ENCODE data around the gene TMEM108.

Gene TMEM108

DNA sequence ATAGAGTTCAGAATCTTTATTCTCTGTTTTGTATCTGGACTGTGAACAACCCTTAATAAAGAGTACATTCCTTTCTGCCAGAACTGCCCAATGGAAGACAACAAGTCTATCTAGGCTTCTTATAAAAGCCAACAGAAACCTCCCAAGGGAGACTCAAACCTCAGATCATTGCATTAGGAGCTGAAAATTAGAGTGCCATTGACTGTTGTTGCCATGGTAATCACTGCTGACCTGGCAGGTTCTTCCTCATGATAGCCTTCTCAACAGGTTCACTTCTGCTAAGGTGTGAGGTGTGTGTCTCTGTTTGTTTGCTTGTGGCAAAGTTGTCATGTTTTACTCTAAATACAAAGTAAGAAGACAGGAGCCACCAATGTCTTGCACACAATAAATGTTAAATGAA lies 79.2 kb downstream of the TMEM108 start:
- Histone ChIP-seq H3K9me3 (ENCODE audit: control insufficient read depth, low read length) (no peaks in the 10 kb centered on the region), H3K4me1 (ENCODE audit: control insufficient read depth, insufficient read depth, low read length) (no peaks in the 10 kb centered on the region), H3K36me3 (ENCODE audit: control insufficient read depth, insufficient read depth, low read length, severe bottlenecking) (no peaks in the 10 kb centered on the region), H3K4me3 (ENCODE audit: low read length) (no peak overlapping the region), H3K9ac (ENCODE audit: low read length) (no peak overlapping the region), H3K27me3 (replicated peaks; ENCODE audit: control insufficient read depth, insufficient read depth, low read length) (peaks cover 10% of the 10 kb centered on the region)
- no peak for DNase-seq (ENCODE audit: low read depth)

DNA sequence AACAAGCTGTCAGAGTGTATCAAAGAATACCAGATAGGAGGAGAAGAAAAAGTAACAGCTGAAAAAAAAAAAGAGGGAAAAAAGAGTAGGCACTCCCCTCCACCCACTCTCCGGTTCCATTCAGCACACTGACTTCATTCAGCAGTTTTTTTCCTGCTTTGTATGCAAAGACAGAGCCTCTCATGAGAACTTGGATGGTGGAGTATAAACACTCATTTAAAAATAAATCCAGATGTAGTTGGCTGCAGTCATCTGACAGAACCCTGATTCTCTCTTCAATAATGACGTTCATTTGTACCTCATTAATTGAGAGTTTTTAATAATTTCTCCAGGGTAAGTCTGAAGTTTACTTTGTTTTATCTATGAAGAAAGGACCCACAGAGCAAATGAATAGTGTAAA lies 81.0 kb downstream of the TMEM108 start:
- H3K9me3 ChIP-seq (ENCODE audit: control insufficient read depth, low read length), result no peaks in the 10 kb centered on the region
- H3K27me3 ChIP-seq (replicated peaks; ENCODE audit: control insufficient read depth, insufficient read depth, low read length), result peaks cover 10% of the 10 kb centered on the region
- H3K4me1 ChIP-seq (ENCODE audit: control insufficient read depth, insufficient read depth, low read length), result no peaks in the 10 kb centered on the region

DNA sequence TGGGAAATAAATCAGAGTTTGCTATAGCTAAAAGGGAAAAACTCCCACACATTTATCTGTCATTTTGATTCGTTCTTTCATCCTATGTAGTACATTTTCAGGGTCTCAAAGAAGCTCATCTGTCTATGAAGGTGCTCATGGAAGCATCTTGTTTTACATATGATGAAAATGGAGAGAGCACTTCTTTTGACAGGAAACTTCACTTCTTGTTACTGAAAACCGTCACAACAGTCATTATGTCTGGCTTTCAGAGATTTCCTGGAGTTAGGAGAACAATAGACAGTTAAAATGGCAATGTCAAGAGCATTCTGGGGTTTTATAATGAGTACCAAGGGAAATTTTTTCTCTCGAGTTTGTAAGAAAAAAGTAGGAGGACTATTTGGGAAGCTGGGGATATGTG lies 83.3 kb downstream of the TMEM108 start:
- H3K9ac ChIP-seq (ENCODE audit: low read length), result no peak overlapping the region
- no peaks in the 10 kb centered on the region for H3K4me1 ChIP-seq (ENCODE audit: control insufficient read depth, insufficient read depth, low read length)
- DNase-seq (ENCODE audit: low read depth), result no peak
- H3K4me3 ChIP-seq (ENCODE audit: low read length), result no peak overlapping the region
- H3K27me3 ChIP-seq (replicated peaks; ENCODE audit: control insufficient read depth, insufficient read depth, low read length), result peaks cover 10% of the 10 kb centered on the region
- no peaks in the 10 kb centered on the region for H3K9me3 ChIP-seq (ENCODE audit: control insufficient read depth, low read length)
- H3K36me3 ChIP-seq (ENCODE audit: control insufficient read depth, insufficient read depth, low read length, severe bottlenecking), result no peaks in the 10 kb centered on the region

More for the DNA sequence above, 81.0 kb downstream of the TMEM108 start:
- H3K4me3 ChIP-seq (ENCODE audit: low read length), result no peak overlapping the region
- no peak for DNase-seq (ENCODE audit: low read depth)
- no peaks in the 10 kb centered on the region for H3K36me3 ChIP-seq (ENCODE audit: control insufficient read depth, insufficient read depth, low read length, severe bottlenecking)
- H3K9ac ChIP-seq (ENCODE audit: low read length), result no peak overlapping the region

DNA sequence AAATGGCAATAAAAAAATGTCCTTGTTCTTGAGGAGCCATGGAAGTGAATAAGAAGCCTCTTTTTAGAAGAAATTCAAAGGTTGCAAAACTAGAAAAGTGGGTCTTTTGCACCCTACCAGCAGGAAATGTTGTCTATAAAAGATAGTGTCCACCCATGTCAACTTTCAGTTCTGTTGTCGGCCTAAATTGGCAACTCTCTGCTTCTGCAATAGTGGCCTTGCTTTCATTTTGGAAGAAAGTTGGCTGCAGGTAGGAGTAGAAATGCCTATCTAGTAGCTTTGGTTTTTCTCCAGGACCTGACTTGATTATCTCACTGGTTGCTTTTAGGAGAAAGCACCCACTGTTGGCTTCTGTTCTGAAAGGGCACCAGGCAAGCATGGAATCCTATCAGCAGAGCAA lies 85.4 kb downstream of the TMEM108 start:
- DNase-seq (ENCODE audit: low read depth), result no peak
- Histone ChIP-seq H3K27me3 (replicated peaks; ENCODE audit: control insufficient read depth, insufficient read depth, low read length) (peaks cover 10% of the 10 kb centered on the region), H3K4me1 (ENCODE audit: control insufficient read depth, insufficient read depth, low read length) (no peaks in the 10 kb centered on the region), H3K4me3 (ENCODE audit: low read length) (no peak overlapping the region), H3K9ac (ENCODE audit: low read length) (no peak overlapping the region), H3K9me3 (ENCODE audit: control insufficient read depth, low read length) (no peaks in the 10 kb centered on the region), H3K36me3 (ENCODE audit: control insufficient read depth, insufficient read depth, low read length, severe bottlenecking) (no peaks in the 10 kb centered on the region)

DNA sequence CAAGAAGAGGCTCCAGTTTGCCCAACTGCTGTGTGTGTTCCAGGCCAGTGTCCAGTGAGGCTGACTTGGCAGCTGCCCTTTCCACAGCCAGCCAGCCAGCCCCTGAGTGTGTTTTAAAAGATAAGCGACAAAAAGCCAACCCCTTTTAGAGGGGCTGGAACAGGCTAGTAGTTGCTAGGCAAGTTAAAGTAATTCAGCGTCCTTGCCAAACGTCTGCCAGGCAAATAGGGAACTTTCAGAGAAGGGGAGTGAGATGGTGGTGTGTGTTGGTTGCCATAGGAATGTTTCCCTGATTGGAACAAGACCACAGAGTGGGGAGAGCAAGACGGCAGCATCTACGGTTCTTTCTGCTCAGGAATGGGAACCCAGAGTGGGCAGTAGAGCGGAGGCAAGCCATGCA lies 86.3 kb downstream of the TMEM108 start:
- Histone ChIP-seq H3K27me3 (replicated peaks; ENCODE audit: control insufficient read depth, insufficient read depth, low read length) (peaks cover 10% of the 10 kb centered on the region), H3K36me3 (ENCODE audit: control insufficient read depth, insufficient read depth, low read length, severe bottlenecking) (no peaks in the 10 kb centered on the region), H3K9ac (ENCODE audit: low read length) (no peak overlapping the region), H3K4me3 (ENCODE audit: low read length) (no peak overlapping the region), H3K4me1 (ENCODE audit: control insufficient read depth, insufficient read depth, low read length) (no peaks in the 10 kb centered on the region), H3K9me3 (ENCODE audit: control insufficient read depth, low read length) (no peaks in the 10 kb centered on the region)
- DNase-seq (ENCODE audit: low read depth), result no peak

DNA sequence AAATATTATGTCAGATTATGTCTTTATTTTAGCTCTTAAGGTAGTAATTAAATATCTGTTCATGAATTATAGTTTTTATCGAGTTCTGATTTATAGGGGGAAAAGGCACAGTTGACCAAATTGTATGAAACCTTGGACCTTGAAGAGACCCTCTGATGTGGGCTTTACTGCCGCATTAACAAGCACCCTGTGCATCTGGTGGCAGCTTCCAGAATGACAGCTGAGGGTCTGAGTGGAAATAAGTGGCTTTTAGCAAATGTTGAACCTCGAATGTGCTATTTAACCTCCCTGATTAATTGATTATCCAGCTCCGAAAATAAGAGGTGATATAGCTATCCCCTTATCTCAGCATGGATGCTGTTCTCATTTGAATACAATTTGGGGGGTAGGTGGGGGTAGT lies 87.0 kb downstream of the TMEM108 start:
- DNase-seq (ENCODE audit: low read depth), result no peak
- Histone ChIP-seq H3K4me3 (ENCODE audit: low read length) (no peak overlapping the region), H3K9ac (ENCODE audit: low read length) (no peak overlapping the region), H3K27me3 (replicated peaks; ENCODE audit: control insufficient read depth, insufficient read depth, low read length) (peaks cover 8% of the 10 kb centered on the region), H3K9me3 (ENCODE audit: control insufficient read depth, low read length) (no peaks in the 10 kb centered on the region), H3K36me3 (ENCODE audit: control insufficient read depth, insufficient read depth, low read length, severe bottlenecking) (no peaks in the 10 kb centered on the region), H3K4me1 (ENCODE audit: control insufficient read depth, insufficient read depth, low read length) (no peaks in the 10 kb centered on the region)

DNA sequence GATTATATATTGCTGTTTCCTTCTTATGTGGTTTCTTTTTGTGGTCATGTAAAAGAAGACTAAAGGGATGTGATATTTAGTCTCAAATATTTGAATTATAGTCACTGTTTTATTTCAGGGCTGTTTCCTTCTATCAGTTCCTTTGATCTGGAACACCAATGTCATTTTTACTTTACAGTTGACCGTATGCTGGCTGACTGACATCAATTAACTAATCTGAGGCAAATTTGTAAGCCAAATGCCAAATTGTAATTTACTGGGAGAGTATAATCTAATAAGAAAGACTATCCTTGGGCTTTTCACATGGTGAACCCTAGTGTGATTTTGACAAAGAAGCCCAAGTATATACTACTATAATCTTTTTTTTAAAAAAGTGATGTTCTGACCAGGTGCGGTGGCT lies 87.6 kb downstream of the TMEM108 start:
- Histone ChIP-seq H3K9me3 (ENCODE audit: control insufficient read depth, low read length) (no peaks in the 10 kb centered on the region), H3K4me1 (ENCODE audit: control insufficient read depth, insufficient read depth, low read length) (no peaks in the 10 kb centered on the region), H3K36me3 (ENCODE audit: control insufficient read depth, insufficient read depth, low read length, severe bottlenecking) (no peaks in the 10 kb centered on the region), H3K9ac (ENCODE audit: low read length) (no peak overlapping the region), H3K27me3 (replicated peaks; ENCODE audit: control insufficient read depth, insufficient read depth, low read length) (peaks cover 6% of the 10 kb centered on the region), H3K4me3 (ENCODE audit: low read length) (no peak overlapping the region)
- DNase-seq (ENCODE audit: low read depth), result no peak

DNA sequence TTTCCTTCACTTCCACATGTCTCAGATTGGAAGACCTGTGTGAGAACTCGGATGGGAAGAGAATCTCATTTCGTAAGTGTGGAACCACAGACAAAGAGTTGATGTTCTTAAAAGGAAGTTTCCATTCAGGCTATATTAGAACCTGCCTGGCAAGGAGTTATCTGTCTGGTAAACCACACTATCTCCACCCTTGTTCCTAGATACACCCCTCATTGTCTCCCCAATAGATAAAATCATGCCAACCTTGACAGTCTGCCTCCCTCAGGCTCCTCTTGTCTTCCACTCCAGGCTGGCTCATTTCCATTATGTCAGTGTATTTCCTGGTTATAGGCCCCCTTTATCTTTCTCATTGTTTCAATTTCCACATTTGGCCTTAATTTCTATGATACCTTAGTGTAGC lies 89.2 kb downstream of the TMEM108 start:
- Histone ChIP-seq H3K36me3 (ENCODE audit: control insufficient read depth, insufficient read depth, low read length, severe bottlenecking) (no peaks in the 10 kb centered on the region), H3K4me3 (ENCODE audit: low read length) (no peak overlapping the region), H3K27me3 (replicated peaks; ENCODE audit: control insufficient read depth, insufficient read depth, low read length) (no peaks in the 10 kb centered on the region), H3K4me1 (ENCODE audit: control insufficient read depth, insufficient read depth, low read length) (no peaks in the 10 kb centered on the region), H3K9ac (ENCODE audit: low read length) (no peak overlapping the region), H3K9me3 (ENCODE audit: control insufficient read depth, low read length) (no peaks in the 10 kb centered on the region)
- DNase-seq (ENCODE audit: low read depth), result no peak

DNA sequence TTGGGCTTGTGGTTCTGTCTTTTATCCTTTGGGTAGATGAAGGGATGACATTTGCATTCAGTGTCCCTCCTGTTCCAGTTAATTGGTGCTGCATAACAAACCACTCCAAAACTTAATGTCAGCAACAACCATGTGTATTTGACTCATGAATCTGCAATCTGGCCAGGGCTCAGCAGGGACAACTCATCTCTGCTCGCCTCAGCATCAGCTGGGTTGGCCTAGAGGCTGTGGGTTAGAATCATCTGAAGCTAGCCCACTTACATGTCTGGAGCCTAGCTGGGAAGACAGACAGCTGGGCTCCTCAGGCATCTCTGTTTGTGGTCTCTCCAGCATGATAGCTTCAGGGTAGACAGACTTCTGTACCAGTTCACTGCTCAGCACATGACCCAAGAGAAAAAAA lies 92.0 kb downstream of the TMEM108 start:
- H3K27me3 ChIP-seq (replicated peaks; ENCODE audit: control insufficient read depth, insufficient read depth, low read length), result no peaks in the 10 kb centered on the region
- no peak overlapping the region for H3K9ac ChIP-seq (ENCODE audit: low read length)
- H3K4me1 ChIP-seq (ENCODE audit: control insufficient read depth, insufficient read depth, low read length), result no peaks in the 10 kb centered on the region
- no peak overlapping the region for H3K4me3 ChIP-seq (ENCODE audit: low read length)
- no peaks in the 10 kb centered on the region for H3K9me3 ChIP-seq (ENCODE audit: control insufficient read depth, low read length)
- DNase-seq (ENCODE audit: low read depth), result peak; percentile 2
- no peaks in the 10 kb centered on the region for H3K36me3 ChIP-seq (ENCODE audit: control insufficient read depth, insufficient read depth, low read length, severe bottlenecking)

DNA sequence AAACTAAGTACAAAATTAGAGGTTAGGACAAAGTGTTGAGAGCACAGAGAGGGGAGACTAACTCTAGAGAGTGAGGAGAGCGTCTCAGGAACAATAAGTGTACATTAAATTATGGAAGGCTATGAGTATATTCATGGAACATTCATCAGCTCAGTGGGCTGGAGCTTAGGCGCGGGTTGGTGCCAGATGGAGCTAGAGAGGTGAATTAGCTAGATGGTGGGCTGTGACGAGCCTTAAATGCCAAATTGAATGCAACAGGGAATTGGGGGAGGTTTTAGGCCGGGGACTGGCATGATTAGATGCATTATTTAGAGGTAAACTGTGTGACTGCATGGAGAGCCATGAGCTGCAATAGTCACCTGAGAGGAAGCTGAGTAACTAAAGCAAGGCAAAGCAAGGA lies 97.1 kb downstream of the TMEM108 start:
- Histone ChIP-seq H3K27me3 (replicated peaks; ENCODE audit: control insufficient read depth, insufficient read depth, low read length) (no peaks in the 10 kb centered on the region), H3K4me1 (ENCODE audit: control insufficient read depth, insufficient read depth, low read length) (no peaks in the 10 kb centered on the region), H3K9ac (ENCODE audit: low read length) (no peak overlapping the region), H3K9me3 (ENCODE audit: control insufficient read depth, low read length) (no peaks in the 10 kb centered on the region), H3K36me3 (ENCODE audit: control insufficient read depth, insufficient read depth, low read length, severe bottlenecking) (no peaks in the 10 kb centered on the region), H3K4me3 (ENCODE audit: low read length) (no peak overlapping the region)
- no peak for DNase-seq (ENCODE audit: low read depth)

DNA sequence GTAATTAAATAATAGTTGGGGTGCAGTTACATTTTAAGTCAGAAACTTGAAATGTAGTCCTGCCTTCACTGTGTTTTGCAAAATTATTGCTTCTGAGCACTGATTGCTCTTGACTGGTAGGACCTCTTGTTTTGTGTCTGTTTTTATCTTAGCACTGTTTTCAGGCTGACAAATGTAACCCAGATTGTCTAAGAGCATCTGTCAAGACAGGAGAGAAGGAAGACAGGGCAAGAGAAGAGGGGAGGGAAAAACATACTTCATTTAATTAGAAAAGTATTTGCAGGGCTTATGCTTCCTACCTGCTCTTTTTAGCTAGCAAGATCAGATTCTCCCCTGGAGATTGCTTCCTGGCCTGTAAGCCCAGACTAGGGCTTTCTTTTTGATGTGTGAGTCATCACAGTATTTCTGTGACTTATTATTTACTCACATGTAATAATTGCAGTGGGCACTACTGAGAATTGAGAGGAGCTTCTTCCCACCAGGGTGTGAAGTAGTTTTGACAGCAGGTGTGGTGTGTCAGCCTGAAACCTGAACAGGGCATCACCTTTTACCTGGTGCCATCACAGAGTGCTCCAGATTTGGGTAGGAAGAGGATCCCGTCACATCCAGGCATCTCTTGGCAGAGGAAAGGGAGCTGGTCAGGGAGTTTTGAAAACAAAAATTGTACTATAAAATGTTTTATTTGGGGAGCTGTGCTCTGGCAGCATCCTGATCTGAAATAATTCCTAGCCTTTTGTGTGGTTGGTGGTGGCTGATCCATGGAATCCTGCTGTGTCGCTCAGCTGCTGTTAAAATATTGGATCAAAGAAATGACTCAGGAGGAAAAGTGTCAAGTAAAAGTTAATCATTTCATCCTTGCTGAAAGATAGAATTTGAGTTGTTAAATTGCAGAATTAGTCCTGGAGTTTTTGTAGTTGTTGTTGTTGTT lies 98.2 kb downstream of the TMEM108 start:
- no peaks in the 10 kb centered on the region for H3K9me3 ChIP-seq (ENCODE audit: control insufficient read depth, low read length)
- DNase-seq (ENCODE audit: low read depth), result no peak
- H3K36me3 ChIP-seq (ENCODE audit: control insufficient read depth, insufficient read depth, low read length, severe bottlenecking), result no peaks in the 10 kb centered on the region
- no peaks in the 10 kb centered on the region for H3K4me1 ChIP-seq (ENCODE audit: control insufficient read depth, insufficient read depth, low read length)
- H3K4me3 ChIP-seq (ENCODE audit: low read length), result no peak overlapping the region
- no peaks in the 10 kb centered on the region for H3K27me3 ChIP-seq (replicated peaks; ENCODE audit: control insufficient read depth, insufficient read depth, low read length)
- H3K9ac ChIP-seq (ENCODE audit: low read length), result no peak overlapping the region

Measured in adipocyte (in vitro differentiated cells).